ENCODE measurements around the gene CPNE5.
A peak's percentile ranks its signal among the peaks of the same experiment; 100 is the strongest.

CPNE5 gene

DNA sequence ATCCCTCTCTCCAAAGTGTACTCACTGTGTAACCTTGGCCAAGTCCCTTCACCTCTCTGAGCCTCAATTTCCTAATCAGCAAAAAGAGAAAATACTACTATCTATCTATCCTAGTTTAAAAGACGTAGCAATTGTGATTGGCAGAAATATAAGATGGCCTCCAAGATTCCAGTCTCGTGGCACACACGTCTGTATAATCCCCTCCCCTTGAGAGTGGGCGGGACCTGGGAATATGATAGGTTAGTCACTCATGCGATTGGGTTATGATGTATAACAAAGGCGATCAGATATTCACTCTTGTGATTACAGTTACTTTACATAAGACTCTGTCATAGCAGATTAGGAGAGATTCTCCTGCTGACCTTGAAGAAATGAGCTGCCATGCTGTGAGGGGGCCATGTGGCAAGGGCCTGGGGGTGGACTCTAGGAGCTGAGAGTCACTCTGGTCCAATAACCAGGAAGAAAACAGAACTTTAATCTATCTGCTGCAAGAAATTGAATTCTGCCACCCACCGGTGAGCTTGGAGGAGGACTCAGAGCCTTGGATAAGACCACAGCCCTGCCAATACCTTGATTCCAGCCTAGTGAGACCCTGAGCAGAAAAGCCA lies 6.0 kb downstream of the CPNE5 start:
- no peak for DNase-seq

DNA sequence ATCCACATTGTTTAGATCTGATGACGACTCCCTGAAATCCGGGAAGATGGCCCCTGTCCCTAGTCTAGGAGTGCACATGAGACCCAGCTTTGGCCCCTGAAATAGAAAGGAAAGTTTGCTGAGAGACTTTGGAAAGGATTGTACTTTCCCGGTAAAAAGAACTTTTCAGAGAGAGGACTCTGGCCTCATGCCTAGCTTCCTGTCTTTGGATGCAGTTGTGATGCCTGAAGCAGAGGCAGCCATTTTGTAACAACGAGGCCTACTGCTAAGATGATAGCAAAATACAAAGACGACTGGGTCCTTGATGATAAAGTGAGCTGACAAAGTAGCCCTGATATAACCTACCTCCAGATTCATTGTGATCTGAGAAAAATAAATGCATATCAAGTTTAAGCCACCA lies 6.9 kb downstream of the CPNE5 start:
- no peak for DNase-seq

DNA sequence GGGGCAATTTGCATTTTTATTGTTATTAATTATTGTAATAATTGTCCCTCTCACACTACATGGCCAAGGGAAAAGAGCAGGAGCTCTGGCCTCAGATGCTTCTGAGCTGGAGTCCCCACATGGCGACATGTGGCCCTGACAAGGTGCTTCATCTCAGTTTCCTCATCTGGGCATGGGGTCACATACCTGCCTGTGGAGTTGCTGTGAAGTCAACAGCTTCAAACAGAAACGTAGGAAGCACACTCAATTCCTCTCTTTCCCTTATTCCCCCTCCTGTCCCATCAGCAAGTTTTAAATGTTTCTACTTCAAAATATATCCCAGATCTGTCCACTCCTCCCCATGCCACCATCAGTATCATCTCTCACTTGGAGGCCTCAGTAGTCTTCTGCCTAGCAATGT lies 8.7 kb downstream of the CPNE5 start:
- no peak for DNase-seq

DNA sequence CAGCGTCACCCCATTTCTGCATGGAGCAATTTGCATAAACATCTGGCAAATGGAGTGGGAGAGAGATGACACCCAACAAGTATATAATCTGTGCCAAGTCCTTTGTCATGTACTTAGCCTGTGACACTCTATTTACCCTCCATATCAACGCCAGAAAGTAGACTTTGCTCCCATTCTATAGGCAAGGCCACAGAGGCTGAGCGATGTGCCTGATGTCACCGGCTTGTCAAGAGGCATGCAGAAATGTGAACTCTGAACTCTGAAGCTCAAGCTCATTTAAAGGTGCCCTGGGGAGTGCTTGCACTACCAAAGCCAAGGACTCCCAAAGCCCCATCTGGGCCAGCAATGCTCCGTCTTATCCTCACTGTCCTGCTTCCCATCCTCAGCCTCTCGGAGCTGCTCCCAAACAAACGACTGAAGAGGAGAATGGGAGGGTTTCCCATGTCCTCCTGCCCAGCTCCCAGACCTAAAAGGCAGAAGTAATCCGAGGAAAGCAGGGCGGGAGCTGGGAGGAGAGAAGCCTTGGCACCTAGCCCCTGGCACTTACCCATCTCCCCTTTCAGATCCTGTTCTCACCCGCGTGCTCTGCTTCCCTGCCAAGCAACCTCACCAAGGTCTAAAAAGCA lies 9.2 kb downstream of the CPNE5 start:
- no peak for DNase-seq

- peak; percentile 92 for DNase-seq
Observed at GRCh38 chr6:36827261-36828079, 11.8 kb downstream of the CPNE5 start.

DNA sequence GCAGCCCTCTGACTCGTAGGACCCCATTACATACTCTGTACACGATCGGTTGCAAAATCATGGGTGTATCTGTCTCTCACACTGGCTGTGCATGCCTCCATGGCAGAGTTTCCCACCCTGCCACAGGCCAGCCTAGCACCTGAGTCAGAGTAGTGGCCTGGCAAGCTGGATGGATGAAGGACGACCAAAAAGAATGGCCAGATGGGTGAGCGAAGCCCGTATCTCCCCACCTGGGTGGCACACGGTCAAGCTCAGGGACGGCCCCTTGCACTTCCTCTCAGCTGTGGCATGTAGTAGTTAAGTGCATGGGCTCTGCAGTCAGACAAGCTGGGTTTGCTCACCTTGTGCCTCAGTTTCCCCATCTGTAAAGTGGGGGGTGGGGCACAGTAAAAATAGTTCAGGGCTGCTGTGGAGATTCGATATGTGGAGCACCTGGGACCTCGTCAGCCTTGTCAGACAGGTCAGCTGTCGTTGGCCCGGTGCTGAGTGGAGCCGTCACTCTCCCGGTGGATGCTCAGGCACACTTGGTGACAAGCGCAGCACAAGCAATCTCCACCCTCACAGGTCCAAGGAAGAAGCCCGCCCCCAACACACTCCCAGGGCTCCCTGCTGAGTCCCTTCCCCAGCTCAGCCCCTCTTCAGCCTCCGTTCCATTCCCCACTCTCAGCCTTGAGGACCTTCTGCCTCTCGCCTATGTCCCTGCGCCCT lies 12.6 kb downstream of the CPNE5 start:
- DNase-seq: no peak

DNA sequence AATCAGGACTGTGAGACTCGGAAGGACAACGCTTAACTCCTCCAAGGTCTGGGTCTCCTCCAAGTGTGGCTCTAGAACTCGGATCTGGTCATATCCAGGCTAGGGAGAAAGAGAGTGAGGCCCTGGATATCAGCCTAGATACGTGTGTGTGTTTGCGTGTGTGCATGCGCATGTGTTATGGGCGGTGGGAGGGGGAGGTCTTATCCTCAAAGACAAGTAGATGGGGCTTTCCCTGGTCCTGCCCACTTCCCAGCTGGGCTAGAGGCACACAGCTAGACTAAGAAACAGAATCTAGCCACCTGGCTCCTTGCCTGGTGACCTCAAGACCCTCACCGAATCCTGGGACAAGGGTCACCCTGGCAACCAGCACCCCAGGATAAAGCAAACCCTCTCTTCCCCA lies 13.2 kb downstream of the CPNE5 start:
- DNase-seq: no peak

DNA sequence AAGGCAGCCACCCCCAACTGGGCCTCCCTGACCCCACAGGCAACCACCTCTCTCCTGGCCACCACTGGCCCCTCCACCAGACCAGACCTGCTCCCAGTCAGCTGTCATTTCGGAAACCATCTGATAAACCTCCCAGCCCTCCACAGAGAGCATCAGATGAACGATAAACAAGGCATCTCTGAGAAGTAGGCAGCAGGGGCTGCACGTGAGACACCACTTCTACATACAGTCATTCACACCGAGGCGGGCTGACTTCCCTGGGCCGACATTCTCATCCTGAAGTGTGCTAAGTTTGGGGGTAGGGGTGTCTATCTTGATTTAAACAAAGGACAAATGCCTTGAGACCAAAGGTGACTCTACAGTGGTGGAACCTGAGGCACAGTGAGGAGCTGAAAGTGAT lies 13.8 kb downstream of the CPNE5 start:
- DNase-seq: no peak

DNA sequence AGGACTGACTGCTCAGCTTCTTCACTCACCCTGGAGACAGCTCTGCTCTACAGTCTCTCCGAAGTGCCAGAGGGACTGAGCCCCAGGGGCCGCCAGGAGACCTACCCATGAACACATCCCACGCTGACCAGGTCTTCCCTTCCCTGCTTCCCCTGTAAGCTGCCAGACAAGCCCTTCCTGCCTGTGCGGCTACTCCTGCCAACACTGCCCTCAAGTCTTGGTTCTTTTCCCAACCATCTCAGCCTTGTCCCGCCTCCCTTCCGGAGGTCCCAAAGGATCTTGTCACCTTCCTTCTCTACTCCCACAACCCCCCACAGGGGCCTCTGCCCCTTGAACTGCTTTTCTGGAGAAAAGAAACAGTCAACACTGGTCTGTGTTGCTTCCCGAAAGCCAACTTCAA lies 15.0 kb downstream of the CPNE5 start:
- no peak for DNase-seq

GRCh38 chr6:36823421-36824096 lies 15.7 kb downstream of the CPNE5 start:
- DNase-seq: no peak

DNA sequence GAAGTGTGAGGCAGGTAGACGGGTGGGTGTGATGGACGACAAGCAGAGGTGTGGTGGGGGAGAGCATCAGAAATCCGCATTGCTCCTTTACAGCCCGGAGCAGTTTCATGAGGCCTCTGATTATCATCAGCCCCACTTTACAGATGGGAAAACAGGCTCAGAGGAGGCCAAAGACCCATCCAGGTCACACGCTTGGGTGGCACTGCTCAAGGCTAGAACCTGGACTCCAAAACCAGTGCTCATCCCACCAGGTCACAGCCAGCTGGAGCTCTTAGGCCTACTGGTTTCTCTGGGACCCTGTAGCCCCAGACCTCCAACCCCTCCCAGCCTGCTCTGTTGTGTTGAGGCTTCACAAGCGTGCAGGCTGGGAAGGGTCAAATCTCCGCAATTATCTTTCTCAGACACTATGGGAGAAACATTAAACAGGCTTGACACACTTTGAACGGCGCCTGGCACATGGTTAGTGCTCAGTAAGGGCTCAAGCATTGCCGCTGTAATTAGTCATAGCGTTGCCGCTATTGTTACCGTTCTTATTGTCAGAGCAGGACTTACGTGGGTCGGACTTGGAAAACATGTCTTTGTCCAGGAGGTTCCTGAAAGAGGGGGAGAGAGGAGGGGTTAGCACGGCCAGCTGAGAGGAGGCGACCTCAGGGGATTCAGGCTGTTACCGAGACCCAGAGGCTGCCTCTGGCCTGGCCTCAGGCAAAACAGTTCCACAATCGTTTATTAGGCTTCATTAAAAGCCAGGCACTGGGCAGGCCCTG lies 16.6 kb downstream of the CPNE5 start:
- no peak for DNase-seq

- DNase-seq: no peak
Observed at GRCh38 chr6:36821581-36822335, 17.5 kb downstream of the CPNE5 start.

- peak; percentile 45 for DNase-seq
Observed at GRCh38 chr6:36820700-36821580, 18.3 kb downstream of the CPNE5 start.

GRCh38 chr6:36818756-36819155 lies 20.5 kb downstream of the CPNE5 start:
- no peak for DNase-seq

GRCh38 chr6:36817847-36818246 lies 21.4 kb downstream of the CPNE5 start:
- no peak for DNase-seq

GRCh38 chr6:36817176-36817817 lies 21.9 kb downstream of the CPNE5 start:
- no peak for DNase-seq

- DNase-seq: no peak
Observed at GRCh38 chr6:36815962-36816735, 23.1 kb downstream of the CPNE5 start.

- no peak for DNase-seq
Observed at GRCh38 chr6:36814249-36814648, 25.0 kb downstream of the CPNE5 start.

- no peak for DNase-seq
Observed at GRCh38 chr6:36813526-36813925, 25.7 kb downstream of the CPNE5 start.
